Motor neuron (in vitro differentiated cells): ENCODE results near the gene RSPH6A. TPM values are rescaled to one million over a fixed set of nuclear protein-coding genes. Genes with fewer than 3 reads are reported as not detected.
"Not testable (repeated sequence)": the region's sequence is repeated elsewhere in the genome, so short reads cannot be mapped to it uniquely, and the experiment has no call there.

Experiments used
- ATAC-seq, 8 experiments: fragments of 200-7000 bp; cut with Tn5 transposase; replicated peaks in 6 of 8; 2 replicates each; pipeline ENCODE4 v1.8.0; 2021; ENCODE audit warnings: mild to moderate bottlenecking in 8 of 8, moderate library complexity in 8 of 8
- H3K27ac ChIP-seq, 2 donors: fragments of 250-450 bp; sonication (Bioruptor Pico); 2 replicates each; pipeline ENCODE4 v1.9.0; 2021; ENCODE audit warnings: antibody characterized with exemption in 2 of 2, mild to moderate bottlenecking in 2 of 2, moderate library complexity in 1 of 2
- H3K4me1 ChIP-seq, 2 donors: fragments of 250-450 bp; sonication (Bioruptor Pico); replicated peaks in 1 of 2; 2 replicates each; pipeline ENCODE4 v1.6.1; 2021; ENCODE audit warnings: antibody characterized with exemption in 2 of 2, mild to moderate bottlenecking in 2 of 2, moderate library complexity in 1 of 2
- H3K4me3 ChIP-seq, 5 donors: fragments of 250-450 bp; sonication (Bioruptor Pico); 2 replicates each; pipeline ENCODE4 v1.9.0; 2021; ENCODE audit warnings: antibody characterized with exemption in 5 of 5, mild to moderate bottlenecking in 5 of 5, moderate library complexity in 4 of 5
- WGBS, 10 experiments: fragments of 450-650 bp; shearing (Covaris generic); methylation state at CpG; one replicate each; pipeline ENCODE4 v1.0.0; 2022; 5-methylcytosine and 5-hydroxymethylcytosine counted together
- in situ Hi-C, 9 experiments: fragments of 400-800 bp; cut with MboI; loops; one replicate each; pipeline ENCODE4 v1.15.0; 2021; ENCODE audit warnings: low sequenced_read_pairs in 9 of 9, low pct_unique_long_range_greater_than_20kb in 2 of 9; ENCODE audit not compliant: unreplicated experiment in 9 of 9
- total RNA-seq, 8 experiments: library from RNA; unstranded; fragments of 300-600 nt; gene quantifications; 2 replicates each; pipeline versions ENCODE4 v1.2.3 to v1.2.4, GENCODE V29; 2022

Gene RSPH6A
- total RNA-seq, 8 experiments from 2014 or later, result 0.18 to 0.76 (median 0.21) TPM; not detected in 2

DNA sequence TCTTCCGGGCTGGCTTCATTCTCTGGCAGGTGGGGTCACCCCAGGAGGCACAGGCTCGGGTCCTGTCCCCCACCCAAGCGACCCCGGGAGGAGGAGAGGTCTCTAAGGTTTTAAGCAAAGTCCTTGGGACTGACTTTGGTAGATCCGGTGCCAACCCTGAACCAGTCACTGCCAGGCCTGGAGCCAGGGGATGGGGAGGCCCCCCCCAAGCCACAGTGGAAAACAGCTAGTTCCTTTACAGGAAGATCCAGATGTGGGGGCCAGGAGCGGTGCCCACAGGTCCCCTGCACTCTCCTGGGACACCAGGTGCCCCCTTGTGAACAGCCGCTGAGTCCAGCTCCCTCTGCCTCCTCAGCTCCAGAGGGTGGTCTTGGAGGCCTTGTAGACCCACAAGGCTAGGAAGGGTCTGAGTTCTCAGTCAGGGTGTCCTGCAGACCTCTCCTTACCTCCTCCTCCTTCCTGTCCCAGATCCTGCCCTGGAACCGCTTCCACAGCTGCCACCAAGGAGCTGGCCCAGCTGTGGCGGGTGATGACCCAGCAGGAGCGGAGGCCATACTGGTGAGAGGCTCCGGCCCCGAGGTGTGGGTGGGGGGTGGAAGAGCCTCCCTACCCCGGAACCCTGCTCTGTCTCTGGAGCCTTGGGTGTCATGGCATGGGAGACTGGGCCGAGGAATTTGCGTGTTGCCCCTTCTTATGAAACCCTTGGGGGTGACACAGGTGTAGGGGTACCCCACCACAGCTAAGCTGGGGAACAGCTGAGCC, 52.1 kb downstream of the RSPH6A start:
- Histone ChIP-seq H3K4me1 (peaks cover 18 to 29% of the 10 kb centered on the region in 2 donors), H3K27ac (no peak overlapping the region), H3K4me3 (no peak overlapping the region)
- ATAC-seq, result no peak
- in situ Hi-C loops, result no loop called here
- 33 to 100% (median 90%) methylated on average over 1 to 8 of the region's 15 CpGs; no CpG with 5 or more reads in 4 of the 10 experiments for WGBS, 10 experiments

DNA sequence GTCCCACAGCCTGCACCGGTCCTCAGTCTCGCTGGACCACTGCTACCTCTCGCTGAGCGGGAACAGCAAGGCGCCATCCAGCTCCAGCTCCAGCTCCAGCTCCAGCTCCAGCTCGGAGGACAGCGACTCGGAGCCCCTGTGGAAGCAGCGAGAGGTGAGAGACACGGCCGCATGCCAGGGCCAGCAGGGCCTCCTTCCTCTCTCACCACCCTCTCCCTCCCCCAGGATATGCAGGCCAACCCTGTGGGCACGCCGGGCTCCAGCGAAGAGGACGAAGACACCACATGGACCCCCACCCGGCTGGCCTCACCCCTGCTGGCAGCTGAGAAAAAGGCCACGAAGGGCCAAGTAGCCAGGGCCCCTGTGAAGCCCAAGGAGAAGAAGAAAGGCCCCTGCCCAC, 53.4 kb downstream of the RSPH6A start:
- in situ Hi-C loops, result no loop called here
- H3K27ac ChIP-seq, result no peak overlapping the region
- no peak overlapping the region for H3K4me3 ChIP-seq
- peaks cover 18 to 25% of the 10 kb centered on the region in 2 donors for H3K4me1 ChIP-seq
- WGBS, 10 experiments, result 66 to 100% (median 70%) methylated on average over 1 to 7 of the region's 17 CpGs; no CpG with 5 or more reads in 7 of the 10 experiments
- no peak for ATAC-seq

DNA sequence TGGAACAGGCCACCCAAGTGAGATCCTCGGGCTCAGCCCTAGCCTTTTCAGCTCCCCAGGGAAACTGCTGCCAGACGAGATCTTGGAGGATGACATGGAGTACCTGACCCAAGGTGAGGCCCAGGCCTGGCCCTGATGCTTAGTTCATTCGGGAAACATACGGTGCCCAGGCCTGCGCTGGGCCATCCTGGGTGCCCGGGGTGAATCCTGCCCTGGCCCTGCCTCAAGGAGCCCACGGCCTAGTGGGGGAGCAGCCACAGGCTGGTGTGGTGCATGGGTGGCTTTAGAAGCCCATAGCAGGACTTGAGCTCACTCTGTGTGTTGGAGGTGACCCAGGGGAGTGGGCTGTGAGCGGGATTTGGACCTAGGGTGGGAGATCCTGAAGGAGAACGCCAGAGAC, 56.2 kb downstream of the RSPH6A start:
- Histone ChIP-seq H3K4me3 (no peak overlapping the region), H3K27ac (no peak overlapping the region), H3K4me1 (peaks cover 5 to 6% of the 10 kb centered on the region in 2 donors)
- WGBS, 10 experiments, result 20 to 84% (median 79%) methylated on average over 2 to 6 of the region's 9 CpGs; no CpG with 5 or more reads in 4 of the 10 experiments
- in situ Hi-C loops, result no loop called here
- no peak for ATAC-seq

DNA sequence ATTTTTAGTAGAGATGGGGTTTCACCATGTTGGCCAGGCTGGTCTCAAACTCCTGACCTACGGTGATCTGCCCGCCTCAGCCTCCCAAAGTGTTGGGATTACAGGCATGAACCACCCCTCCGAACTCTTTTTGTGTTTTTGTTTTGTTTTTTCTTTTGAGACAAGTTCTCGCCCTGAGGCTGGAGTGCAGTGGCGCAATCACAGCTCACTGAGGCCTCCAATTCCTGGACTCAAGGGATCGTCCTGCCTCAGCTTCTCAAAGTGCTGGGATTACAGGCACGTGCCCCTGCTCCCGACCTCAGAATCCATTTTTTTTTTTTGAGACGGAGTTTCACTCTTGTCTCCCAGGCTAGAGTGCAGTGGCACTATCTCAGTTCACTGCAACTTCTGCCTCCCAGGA, 57.4 kb downstream of the RSPH6A start:
- in situ Hi-C loops, result no loop called here
- no peak overlapping the region for H3K4me3 ChIP-seq
- no peak for ATAC-seq
- H3K27ac ChIP-seq, result no peak overlapping the region
- no peaks in the 10 kb centered on the region for H3K4me1 ChIP-seq
- WGBS, 10 experiments, result 26 to 93% (median 81%) methylated on average over 2 to 9 of the region's 9 CpGs; no CpG with 5 or more reads in 3 of the 10 experiments

DNA sequence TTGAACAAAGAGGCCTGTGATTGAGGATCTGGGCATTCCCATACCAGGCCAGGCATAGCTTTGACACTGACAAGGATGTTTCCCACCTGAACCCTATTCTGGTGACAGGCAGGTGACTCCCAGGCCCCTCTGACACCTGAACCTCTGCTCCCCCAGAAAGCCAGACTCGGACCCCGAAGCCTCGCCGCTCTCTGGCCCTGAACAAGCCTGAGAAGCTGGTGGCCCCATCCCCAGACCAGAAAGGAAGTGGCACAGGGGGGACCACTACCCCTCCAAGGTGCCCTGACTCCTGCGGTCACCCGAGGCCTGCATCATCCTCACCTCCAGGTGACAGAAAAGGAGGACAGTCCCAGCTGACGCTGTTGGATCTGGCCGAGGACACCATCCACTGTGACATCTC, 60.8 kb downstream of the RSPH6A start:
- H3K4me1 ChIP-seq, result no peaks in the 10 kb centered on the region
- no peak overlapping the region for H3K27ac ChIP-seq
- no peak overlapping the region for H3K4me3 ChIP-seq
- no peak for ATAC-seq
- in situ Hi-C loops, result no loop called here
- WGBS, 10 experiments, result 80 to 100% (median 100%) methylated on average over 1 to 2 of the region's 8 CpGs; no CpG with 5 or more reads in 7 of the 10 experiments

DNA sequence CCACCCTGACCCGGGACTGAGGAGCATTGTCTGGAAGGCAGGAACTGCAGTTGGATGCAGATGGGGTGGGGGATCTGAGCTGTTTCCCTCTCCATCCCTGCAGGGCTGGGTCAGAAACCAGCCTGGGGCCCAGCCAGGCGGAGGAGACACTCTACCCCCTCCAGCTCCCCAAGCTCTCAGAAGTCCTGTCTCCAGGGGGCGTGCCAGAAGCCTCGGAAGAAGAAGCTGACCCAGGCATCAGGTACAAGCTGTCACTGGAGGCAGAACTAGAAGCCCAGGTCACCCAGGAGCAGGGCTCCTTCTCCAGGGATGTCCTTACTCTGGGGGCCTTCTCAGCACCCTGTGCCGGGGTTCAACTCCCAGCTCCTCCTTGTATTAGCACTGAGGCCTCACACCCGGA, 61.6 kb downstream of the RSPH6A start:
- H3K4me1 ChIP-seq, result no peaks in the 10 kb centered on the region
- H3K27ac ChIP-seq, result no peak overlapping the region
- in situ Hi-C loops, result no loop called here
- ATAC-seq, result peak in 5 of 8 experiments; percentile 14 to 44 (median 27)
- WGBS, 10 experiments, result 18 to 40% (median 20%) methylated on average over 1 to 3 of the region's 6 CpGs; no CpG with 5 or more reads in 6 of the 10 experiments
- no peak overlapping the region for H3K4me3 ChIP-seq

DNA sequence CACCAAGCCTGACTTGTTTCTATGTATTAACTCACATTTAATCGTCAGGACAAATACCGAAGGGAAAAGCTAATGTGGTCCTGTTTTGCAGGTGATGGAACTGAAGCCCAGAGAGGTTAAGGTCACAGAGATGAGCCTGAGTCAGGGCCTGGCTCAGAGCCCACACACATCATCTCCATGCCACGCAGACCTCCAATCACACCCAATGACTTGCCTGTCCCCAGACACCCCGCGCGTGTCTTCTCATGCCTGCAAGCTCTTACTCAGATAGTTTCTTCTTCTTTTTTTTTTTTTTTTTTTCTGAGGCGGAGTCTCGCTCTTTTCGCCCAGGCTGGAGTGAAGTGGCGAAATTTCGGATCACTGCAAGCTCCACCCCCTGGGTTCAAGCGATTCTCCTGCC, 62.5 kb downstream of the RSPH6A start:
- H3K4me1 ChIP-seq, result no peaks in the 10 kb centered on the region
- H3K27ac ChIP-seq, result no peak overlapping the region
- 80 to 100% (median 98%) methylated on average over 1 to 8 of the region's 12 CpGs; no CpG with 5 or more reads in 1 of the 10 experiments for WGBS, 10 experiments
- no peak for ATAC-seq
- H3K4me3 ChIP-seq, result no peak overlapping the region
- in situ Hi-C loops, result no loop called here

DNA sequence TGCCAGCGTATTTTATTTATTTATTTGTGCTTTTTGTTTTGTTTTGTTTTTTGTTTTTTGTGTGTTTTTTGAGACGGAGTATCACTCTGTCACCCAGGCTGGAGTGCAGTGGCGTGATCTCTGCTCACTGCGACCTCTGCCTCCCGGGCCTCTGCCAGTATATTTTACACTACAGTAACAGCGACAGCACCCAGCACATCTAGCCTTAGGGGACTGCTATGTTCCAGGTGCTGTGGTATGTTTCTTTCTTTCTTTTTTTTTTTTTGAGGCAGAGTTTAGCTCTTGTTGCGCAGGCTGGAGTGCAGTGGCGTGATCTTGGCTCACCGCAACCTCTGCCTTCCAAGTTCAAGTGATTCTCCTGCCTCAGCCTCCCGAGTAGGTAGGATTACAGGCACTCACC, 63.6 kb downstream of the RSPH6A start:
- H3K4me3 ChIP-seq, H3K27ac ChIP-seq, ATAC-seq, in situ Hi-C loops, H3K4me1 ChIP-seq: not testable (repeated sequence)
- 67 to 100% (median 89%) methylated on average over 2 to 10 of the region's 10 CpGs for WGBS, 10 experiments

DNA sequence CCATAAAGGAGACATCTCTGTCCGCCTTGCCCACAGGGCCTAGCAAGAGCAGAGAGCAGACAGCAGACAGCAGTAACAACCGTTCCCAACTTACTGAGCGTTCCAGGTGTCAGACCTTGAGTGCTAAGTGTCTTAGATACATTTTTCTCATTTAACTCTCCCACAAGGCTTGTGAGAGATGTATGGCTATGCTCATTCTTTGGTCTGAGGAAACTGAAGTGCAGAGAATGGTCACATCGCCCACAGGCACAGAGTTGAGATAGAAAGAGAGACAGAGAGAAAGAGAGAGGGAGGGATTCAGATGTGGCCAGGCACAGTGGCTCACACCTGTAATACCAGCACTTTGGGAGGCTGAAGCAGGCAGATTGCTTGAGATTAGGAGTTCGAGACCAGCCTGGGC, 67.6 kb downstream of the RSPH6A start:
- no peak overlapping the region for H3K27ac ChIP-seq
- no peak for ATAC-seq
- no peak overlapping the region for H3K4me3 ChIP-seq
- 60 to 100% (median 80%) methylated on average over 1 to 2 of the region's 5 CpGs; no CpG with 5 or more reads in 4 of the 10 experiments for whole genome bisulfite sequencing, 10 experiments
- in situ Hi-C loops, result no loop called here
- no peaks in the 10 kb centered on the region for H3K4me1 ChIP-seq

DNA sequence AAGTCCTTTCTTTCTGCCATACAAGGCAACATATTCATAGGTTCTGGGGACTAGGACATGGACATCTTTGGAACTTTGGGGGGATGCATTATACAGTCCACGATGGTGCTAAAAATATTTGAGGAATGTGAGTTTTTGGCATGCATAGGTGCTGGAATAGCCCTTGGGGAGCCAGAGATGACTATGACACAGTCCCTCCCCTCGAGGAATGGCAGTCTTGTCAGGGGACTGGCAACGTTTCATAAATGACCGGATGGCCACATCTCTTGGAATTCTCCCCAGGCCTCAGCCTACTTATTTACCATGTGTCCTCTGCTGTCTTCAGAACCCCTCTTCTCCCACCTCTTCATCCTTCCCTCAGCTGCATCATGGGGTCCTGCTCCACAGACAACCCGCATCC, 68.2 kb downstream of the RSPH6A start:
- H3K4me1 ChIP-seq, result no peaks in the 10 kb centered on the region
- in situ Hi-C loops, result no loop called here
- no peak for ATAC-seq
- no peak overlapping the region for H3K27ac ChIP-seq
- WGBS, 10 experiments, result 0 to 100% (median 95%) methylated on average over 1 to 4 of the region's 5 CpGs; no CpG with 5 or more reads in 4 of the 10 experiments
- no peak overlapping the region for H3K4me3 ChIP-seq

Other genes starting within 250 kb of the RSPH6A start
- gene OPA3, start 230.5 kb downstream of the RSPH6A start, total RNA-seq, result 10 to 100 TPM in 1 of 8 experiments, 1 to 10 TPM in 7; 3.0 to 10.2 (median 6.4) TPM
- gene GPR4, start 213.1 kb downstream of the RSPH6A start, total RNA-seq, result under 1 TPM in 7 of 8 experiments, not detected in 1; 0.05 to 0.85 (median 0.35) TPM
- gene EML2, start 175.9 kb downstream of the RSPH6A start, total RNA-seq, result 10 to 100 TPM; 11.7 to 49.2 (median 24.6) TPM
- 1 to 10 TPM in 6 of 8 experiments, under 1 TPM in 2; 0.20 to 8.7 (median 3.9) TPM for gene GIPR, start 147.1 kb downstream of the RSPH6A start, total RNA-seq
- 100 to 1,000 TPM; 501 to 723 (median 595) TPM for gene SNRPD2, start 123.4 kb downstream of the RSPH6A start, total RNA-seq
- gene QPCTL, start 122.6 kb downstream of the RSPH6A start, total RNA-seq, result 10 to 100 TPM in 1 of 8 experiments, 1 to 10 TPM in 7; 3.7 to 18.1 (median 6.4) TPM
- 10 to 100 TPM in 3 of 8 experiments, 1 to 10 TPM in 5; 6.4 to 24.3 (median 8.9) TPM for gene FBXO46, start 84.4 kb downstream of the RSPH6A start, total RNA-seq
- gene MEIOSIN, start 81.9 kb downstream of the RSPH6A start, total RNA-seq, result under 1 TPM in 2 of 8 experiments, not detected in 6; 0.09 to 0.24 TPM
- 10 to 100 TPM in 1 of 8 experiments, 1 to 10 TPM in 7; 2.5 to 12.9 (median 5.5) TPM for gene SIX5, start 46.1 kb downstream of the RSPH6A start, total RNA-seq
- 10 to 100 TPM; 18.8 to 41.5 (median 26.9) TPM for gene DMPK, start 32.8 kb downstream of the RSPH6A start, total RNA-seq
- gene DMWD, start 22.5 kb downstream of the RSPH6A start, total RNA-seq, result 10 to 100 TPM; 16.5 to 50.5 (median 32.9) TPM
- gene SYMPK, start 47.8 kb upstream of the RSPH6A start, total RNA-seq, result 10 to 100 TPM; 22.2 to 87.8 (median 39.2) TPM
- gene FOXA3, start 49.0 kb upstream of the RSPH6A start, total RNA-seq, result under 1 TPM in 6 of 8 experiments, not detected in 2; 0.13 to 0.84 (median 0.42) TPM
- 10 to 100 TPM; 10.4 to 20.5 (median 18.7) TPM for gene IRF2BP1, start 70.8 kb upstream of the RSPH6A start, total RNA-seq
- gene MYPOP, start 87.3 kb upstream of the RSPH6A start, total RNA-seq, result 1 to 10 TPM; 2.1 to 6.1 (median 2.6) TPM
- gene NANOS2, start 99.5 kb upstream of the RSPH6A start, total RNA-seq, result under 1 TPM in 3 of 8 experiments, not detected in 5; 0.05 to 0.85 (median 0.18) TPM
- 10 to 100 TPM in 4 of 8 experiments, 1 to 10 TPM in 1, under 1 TPM in 3; 0.09 to 23.5 (median 11.0) TPM for gene NOVA2, start 158.6 kb upstream of the RSPH6A start, total RNA-seq
- 10 to 100 TPM in 2 of 8 experiments, 1 to 10 TPM in 6; 3.2 to 15.7 (median 5.5) TPM for gene CCDC61, start 180.2 kb upstream of the RSPH6A start, total RNA-seq
- gene PGLYRP1, start 207.7 kb upstream of the RSPH6A start, total RNA-seq, result under 1 TPM in 2 of 8 experiments, not detected in 6; 0.51 to 0.95 TPM
- gene IGFL4, start 225.7 kb upstream of the RSPH6A start, total RNA-seq, result 10 to 100 TPM in 1 of 8 experiments, 1 to 10 TPM in 4, under 1 TPM in 3; 0.25 to 19.7 (median 2.0) TPM